Trophoblast cell (in vitro differentiated cells and primary cell): ENCODE measurements around the gene RABGAP1.

Source experiments
- DNase-seq, 2 donors: peaks; one replicate each; pipeline ENCODE4 v3.0.0-alpha.2; 2016
- H2AFZ ChIP-seq: 2 replicates; pipeline ENCODE4 v1.6.1; 2013; ENCODE audit warnings: low read length, moderate library complexity, mild to moderate bottlenecking; ENCODE audit not compliant: insufficient read depth, poor library complexity
- H2AK5ac ChIP-seq: 2 replicates; pipeline ENCODE4 v1.6.1; 2013; ENCODE audit warnings: mild to moderate bottlenecking, low read length
- H2BK120ac ChIP-seq: 2 replicates; pipeline ENCODE4 v1.6.1; 2013; ENCODE audit warnings: low read length, mild to moderate bottlenecking, moderate library complexity; ENCODE audit not compliant: insufficient read depth, poor library complexity
- H2BK12ac ChIP-seq: 2 replicates; pipeline ENCODE4 v1.6.1; 2013; ENCODE audit warnings: mild to moderate bottlenecking, low read length, moderate library complexity
- H2BK5ac ChIP-seq: 2 replicates; pipeline ENCODE4 v1.6.1; 2013; ENCODE audit warnings: low read length, low read depth, moderate library complexity, mild to moderate bottlenecking; ENCODE audit not compliant: poor library complexity
- H3K14ac ChIP-seq: 2 replicates; pipeline ENCODE4 v1.6.1; 2013; ENCODE audit warnings: mild to moderate bottlenecking, low read length
- H3K18ac ChIP-seq: 2 replicates; pipeline ENCODE4 v1.6.1; 2013; ENCODE audit warnings: mild to moderate bottlenecking, low read length
- H3K23ac ChIP-seq: 2 replicates; pipeline ENCODE4 v1.6.1; 2013; ENCODE audit warnings: low read length
- H3K27ac ChIP-seq: 2 replicates; pipeline ENCODE4 v1.5.1; 2013; ENCODE audit warnings: low read depth, mild to moderate bottlenecking, inconsistent platforms, low read length, moderate library complexity
- H3K27me3 ChIP-seq: 2 replicates; pipeline ENCODE4 v1.6.1; 2013; ENCODE audit warnings: inconsistent platforms, mild to moderate bottlenecking, low read length, moderate library complexity; ENCODE audit not compliant: insufficient read depth
- H3K36me3 ChIP-seq, 2 experiments: 1 replicate in 1 of 2; 2 replicates in 1 of 2; pipeline ENCODE4 v1.6.1; 2013; ENCODE audit warnings: low read length in 2 of 2, mild to moderate bottlenecking in 2 of 2, moderate library complexity in 1 of 2; ENCODE audit not compliant: insufficient read depth in 2 of 2, control insufficient read depth in 1 of 2
- H3K4ac ChIP-seq: 2 replicates; pipeline ENCODE4 v1.6.1; 2013; ENCODE audit warnings: low read depth, mild to moderate bottlenecking, low read length, moderate library complexity
- H3K4me1 ChIP-seq, 2 experiments: 1 replicate in 1 of 2; 2 replicates in 1 of 2; pipeline ENCODE4 v1.6.1; 2013; ENCODE audit warnings: low read length in 2 of 2, mild to moderate bottlenecking in 2 of 2, moderate library complexity in 1 of 2; ENCODE audit not compliant: insufficient read depth in 2 of 2, control insufficient read depth in 1 of 2
- H3K4me2 ChIP-seq: 2 replicates; pipeline ENCODE4 v1.6.1; 2013; ENCODE audit warnings: inconsistent platforms, mild to moderate bottlenecking, low read length, moderate library complexity
- H3K4me3 ChIP-seq: 2 replicates; pipeline ENCODE4 v1.5.1; 2013; ENCODE audit warnings: mild to moderate bottlenecking, low read depth, low read length, inconsistent platforms
- H3K79me1 ChIP-seq: one replicate; pipeline ENCODE4 v1.6.1; 2013; ENCODE audit warnings: low read length
- H3K79me2 ChIP-seq: 2 replicates; pipeline ENCODE4 v1.6.1; 2013; ENCODE audit warnings: low read length, mild to moderate bottlenecking; ENCODE audit not compliant: control insufficient read depth, insufficient read depth, poor library complexity
- H3K9ac ChIP-seq: 2 replicates; pipeline ENCODE4 v1.6.1; 2013; ENCODE audit warnings: mild to moderate bottlenecking, low read length
- H3K9me3 ChIP-seq: 2 replicates; pipeline ENCODE4 v1.6.1; 2013; ENCODE audit warnings: low read depth, mild to moderate bottlenecking, control low read depth, inconsistent platforms, low read length; ENCODE audit not compliant: insufficient read depth
- H4K12ac ChIP-seq: 2 replicates; pipeline ENCODE4 v1.6.1; 2013; ENCODE audit warnings: low read depth, mild to moderate bottlenecking, low read length, moderate library complexity
- H4K8ac ChIP-seq: 2 replicates; pipeline ENCODE4 v1.6.1; 2013; ENCODE audit warnings: low read depth, mild to moderate bottlenecking, low read length, moderate library complexity
- H4K91ac ChIP-seq: one replicate; pipeline ENCODE4 v1.6.1; 2013; ENCODE audit warnings: low read depth, mild to moderate bottlenecking, low read length, moderate library complexity
- WGBS: extraction: QIAGEN DNeasy Blood & Tissue Kit; methylation state at CpG from one replicate; pipeline ENCODE4 v1.1.7; 2013; ENCODE audit warnings: missing lambda C conversion rate; ENCODE audit not compliant: insufficient read length, insufficient coverage; ENCODE audit errors: extremely low coverage; 5-methylcytosine and 5-hydroxymethylcytosine counted together

The RABGAP1 gene

GRCh38 chr9:123093141-123093540 is 152.3 kb downstream of the RABGAP1 start:
- Histone ChIP-seq H3K4me3 (no peak overlapping the region), H2AK5ac (no peak overlapping the region), H3K4ac (no peak overlapping the region), H2BK5ac (no peak overlapping the region), H3K36me3 (peaks cover 5 to 35% of the 10 kb centered on the region in 2 experiments), H3K14ac (no peak overlapping the region), H4K12ac (no peak overlapping the region), H2AFZ (no peak overlapping the region), H3K9ac (no peak overlapping the region), H2BK12ac (no peak overlapping the region), H3K4me2 (no peak overlapping the region), H3K23ac (no peak overlapping the region), H3K27me3 (no peaks in the 10 kb centered on the region), H3K79me2 (no peaks in the 10 kb centered on the region), H4K91ac (no peak overlapping the region), H3K27ac (no peak overlapping the region), H3K9me3 (no peaks in the 10 kb centered on the region), H4K8ac (no peak overlapping the region), H2BK120ac (no peak overlapping the region), H3K79me1 (no peaks in the 10 kb centered on the region), H3K4me1 (peaks cover 0 to 2% of the 10 kb centered on the region in 2 experiments), H3K18ac (no peak overlapping the region)
- no peak for DNase-seq
- WGBS = no CpG with 5 or more reads among the region's 3 CpGs

DNA sequence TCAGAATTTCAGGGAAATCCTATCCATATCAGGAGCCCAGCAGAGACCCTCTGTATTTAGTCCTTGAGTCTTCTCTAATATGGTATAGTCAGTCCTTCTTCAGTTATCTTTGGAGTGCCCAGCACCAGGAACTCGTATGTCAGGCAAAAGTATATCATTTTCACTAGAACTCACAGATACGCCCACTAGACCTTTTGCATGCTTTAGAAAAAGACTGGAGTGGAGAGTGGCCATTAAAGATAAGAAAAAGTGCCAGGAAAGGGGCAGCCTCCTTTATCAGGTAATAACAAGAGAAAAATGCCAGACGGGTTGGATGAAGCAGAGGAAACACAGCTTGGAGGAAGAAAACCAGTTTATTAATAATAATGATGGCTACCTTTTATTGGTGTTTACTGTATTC is 156.2 kb downstream of the RABGAP1 start:
- H2BK5ac ChIP-seq = no peak overlapping the region
- no peak overlapping the region for H3K27ac ChIP-seq
- H3K18ac ChIP-seq = no peak overlapping the region
- H2AFZ ChIP-seq = no peak overlapping the region
- no CpG with 5 or more reads among the region's 3 CpGs for WGBS
- no peak overlapping the region for H2BK120ac ChIP-seq
- no peak overlapping the region for H3K4ac ChIP-seq
- no peak overlapping the region for H2AK5ac ChIP-seq
- no peaks in the 10 kb centered on the region for H3K79me2 ChIP-seq
- H3K79me1 ChIP-seq = no peaks in the 10 kb centered on the region
- no peak for DNase-seq
- H4K91ac ChIP-seq = no peak overlapping the region
- H3K14ac ChIP-seq = no peak overlapping the region
- no peaks in the 10 kb centered on the region for H3K27me3 ChIP-seq
- peaks cover 15 to 45% of the 10 kb centered on the region in 2 experiments for H3K36me3 ChIP-seq
- no peak overlapping the region for H2BK12ac ChIP-seq
- H3K4me1 ChIP-seq = peaks cover 0 to 2% of the 10 kb centered on the region in 2 experiments
- no peaks in the 10 kb centered on the region for H3K9me3 ChIP-seq
- H3K23ac ChIP-seq = no peak overlapping the region
- H3K4me3 ChIP-seq = no peak overlapping the region
- no peak overlapping the region for H4K8ac ChIP-seq
- no peak overlapping the region for H3K9ac ChIP-seq
- H3K4me2 ChIP-seq = no peak overlapping the region
- H4K12ac ChIP-seq = no peak overlapping the region

- DNase-seq = no peak
- peaks cover 18 to 46% of the 10 kb centered on the region in 2 experiments for H3K36me3 ChIP-seq
- WGBS = no CpG with 5 or more reads among the region's 3 CpGs
Observed at GRCh38 chr9:123097430-123098095, 156.7 kb downstream of the RABGAP1 start.

GRCh38 chr9:123098096-123098459 is 157.3 kb downstream of the RABGAP1 start:
- no peak overlapping the region for H3K4me3 ChIP-seq
- no peak overlapping the region for H4K12ac ChIP-seq
- H3K36me3 ChIP-seq = peaks cover 21 to 46% of the 10 kb centered on the region in 2 experiments
- no peaks in the 10 kb centered on the region for H3K27me3 ChIP-seq
- H4K8ac ChIP-seq = no peak overlapping the region
- H3K23ac ChIP-seq = no peak overlapping the region
- no peak overlapping the region for H3K4ac ChIP-seq
- no peak overlapping the region for H2BK12ac ChIP-seq
- no peak overlapping the region for H3K9ac ChIP-seq
- no CpG with 5 or more reads among the region's 4 CpGs for WGBS
- no peak overlapping the region for H2AK5ac ChIP-seq
- no peaks in the 10 kb centered on the region for H3K9me3 ChIP-seq
- H3K79me2 ChIP-seq = no peaks in the 10 kb centered on the region
- DNase-seq = no peak
- H3K79me1 ChIP-seq = no peaks in the 10 kb centered on the region
- no peak overlapping the region for H4K91ac ChIP-seq
- H3K4me1 ChIP-seq = peaks cover 0 to 2% of the 10 kb centered on the region in 2 experiments
- H3K27ac ChIP-seq = no peak overlapping the region
- no peak overlapping the region for H2AFZ ChIP-seq
- no peak overlapping the region for H2BK5ac ChIP-seq
- no peak overlapping the region for H3K18ac ChIP-seq
- no peak overlapping the region for H2BK120ac ChIP-seq
- no peak overlapping the region for H3K14ac ChIP-seq
- H3K4me2 ChIP-seq = no peak overlapping the region

More at GRCh38 chr9:123097430-123098095, 156.7 kb downstream of the RABGAP1 start:
- no peak overlapping the region for H3K23ac ChIP-seq
- no peak overlapping the region for H3K9ac ChIP-seq
- no peak overlapping the region for H4K8ac ChIP-seq
- H2AFZ ChIP-seq = no peak overlapping the region
- no peak overlapping the region for H3K18ac ChIP-seq
- H3K9me3 ChIP-seq = no peaks in the 10 kb centered on the region
- no peaks in the 10 kb centered on the region for H3K27me3 ChIP-seq
- H3K27ac ChIP-seq = no peak overlapping the region
- H3K79me2 ChIP-seq = no peaks in the 10 kb centered on the region
- H3K4me2 ChIP-seq = no peak overlapping the region
- H3K79me1 ChIP-seq = no peaks in the 10 kb centered on the region
- no peak overlapping the region for H3K4ac ChIP-seq
- peaks cover 0 to 2% of the 10 kb centered on the region in 2 experiments for H3K4me1 ChIP-seq
- no peak overlapping the region for H2BK12ac ChIP-seq
- no peak overlapping the region for H3K4me3 ChIP-seq
- H4K12ac ChIP-seq = no peak overlapping the region
- no peak overlapping the region for H3K14ac ChIP-seq
- H2AK5ac ChIP-seq = no peak overlapping the region
- H2BK5ac ChIP-seq = no peak overlapping the region
- H4K91ac ChIP-seq = no peak overlapping the region
- no peak overlapping the region for H2BK120ac ChIP-seq
